Lower leg skin (tissue), 4 donors: ENCODE results near the gene WWOX. TPM values are rescaled to one million over a fixed set of nuclear protein-coding genes. Genes with fewer than 3 reads are reported as not detected.
A peak's percentile ranks its signal among the peaks of the same experiment; 100 is the strongest.

Experiments
- DNase-seq, 2 donors: peaks; one replicate each; pipeline ENCODE4 v3.0.0-alpha.2; 2019; ENCODE audit warnings: low spot score in 2 of 2
- H3K4me3 ChIP-seq: fragments of 200-600 bp; sonication (generic); 2 replicates; pipeline ENCODE4 v1.5.1; 2017; ENCODE audit warnings: mild to moderate bottlenecking, low read depth; ENCODE audit not compliant: poor library complexity, severe bottlenecking
- CTCF ChIP-seq, 3 donors: fragments of 450-650 bp; IDR thresholded peaks; one replicate each; pipeline ENCODE4 v1.5.1; 2016; ENCODE audit warnings: antibody characterized with exemption in 3 of 3, mild to moderate bottlenecking in 3 of 3, moderate library complexity in 2 of 3
- POLR2A ChIP-seq, 2 donors: fragments of 450-650 bp; IDR thresholded peaks; one replicate each; pipeline ENCODE4 v1.6.1; 2016 to 2017; ENCODE audit warnings: antibody characterized with exemption in 2 of 2, mild to moderate bottlenecking in 1 of 2, moderate library complexity in 1 of 2
- WGBS, 2 donors: methylation state at CpG; one replicate each; pipeline ENCODE4 v1.1.5; 2018; 5-methylcytosine and 5-hydroxymethylcytosine counted together
- intact Hi-C: fragments of 100-400 bp; cut with DNase I; formaldehyde crosslinking; loops from one replicate; pipeline ENCODE4 v1.15.0; 2023; ENCODE audit warnings: low total_unique reads
- total RNA-seq, 4 donors: library from RNA; depleted of rRNA; stranded (reverse); fragments of >200 nt; gene quantifications; one replicate each; pipeline ENCODE4 v1.1.0, GENCODE V29; 2016

The WWOX gene
- total RNA-seq, 4 donors from 2014 or later, result 21.0 to 82.7 (median 36.1) TPM

GRCh38 chr16:78292086-78292843, 192.8 kb downstream of the WWOX start:
- TF ChIP-seq POLR2A (IDR thresholded peaks at IDR 0.05), result no peak
- no peak for TF ChIP-seq CTCF (IDR thresholded peaks at IDR 0.05)
- DNase-seq, result no peak
- intact Hi-C loops, result no loop called here
- H3K4me3 ChIP-seq, result no peak overlapping the region
- WGBS, 2 donors, result 24 to 29% methylated on average over 4 of the region's 4 CpGs

DNA sequence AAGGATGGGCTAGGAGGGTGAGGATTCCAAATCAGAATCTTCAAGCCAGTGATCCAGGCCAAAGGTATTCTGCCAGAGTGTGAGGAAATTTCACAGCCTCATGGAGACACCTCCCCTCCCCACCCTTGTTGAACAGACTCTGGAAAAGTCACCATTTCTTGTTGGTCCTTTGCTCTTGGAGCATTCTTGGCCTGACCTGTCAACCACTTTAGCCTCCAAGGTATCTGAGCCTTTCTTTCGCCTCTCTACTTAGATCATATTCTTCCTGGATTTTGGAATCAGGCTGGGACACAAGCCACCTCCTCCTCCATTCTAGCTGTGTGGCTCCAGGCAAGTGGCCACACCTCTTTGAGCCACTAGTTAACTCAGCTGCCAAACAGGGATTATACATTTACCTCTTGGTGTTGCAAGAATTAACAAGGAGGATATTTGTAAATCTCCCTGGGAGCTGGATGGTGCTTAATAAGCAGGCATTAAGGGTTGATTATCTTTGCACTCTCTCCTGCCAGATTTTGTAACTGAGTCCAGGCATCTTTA, 193.5 kb downstream of the WWOX start:
- intact Hi-C loops, result no loop called here
- no peak overlapping the region for H3K4me3 ChIP-seq
- 35 to 48% methylated on average over 1 of the region's 1 CpG for WGBS, 2 donors
- no peak for TF ChIP-seq POLR2A (IDR thresholded peaks at IDR 0.05)
- DNase-seq, result peak in 1 of 2 donors; percentile 38

DNA sequence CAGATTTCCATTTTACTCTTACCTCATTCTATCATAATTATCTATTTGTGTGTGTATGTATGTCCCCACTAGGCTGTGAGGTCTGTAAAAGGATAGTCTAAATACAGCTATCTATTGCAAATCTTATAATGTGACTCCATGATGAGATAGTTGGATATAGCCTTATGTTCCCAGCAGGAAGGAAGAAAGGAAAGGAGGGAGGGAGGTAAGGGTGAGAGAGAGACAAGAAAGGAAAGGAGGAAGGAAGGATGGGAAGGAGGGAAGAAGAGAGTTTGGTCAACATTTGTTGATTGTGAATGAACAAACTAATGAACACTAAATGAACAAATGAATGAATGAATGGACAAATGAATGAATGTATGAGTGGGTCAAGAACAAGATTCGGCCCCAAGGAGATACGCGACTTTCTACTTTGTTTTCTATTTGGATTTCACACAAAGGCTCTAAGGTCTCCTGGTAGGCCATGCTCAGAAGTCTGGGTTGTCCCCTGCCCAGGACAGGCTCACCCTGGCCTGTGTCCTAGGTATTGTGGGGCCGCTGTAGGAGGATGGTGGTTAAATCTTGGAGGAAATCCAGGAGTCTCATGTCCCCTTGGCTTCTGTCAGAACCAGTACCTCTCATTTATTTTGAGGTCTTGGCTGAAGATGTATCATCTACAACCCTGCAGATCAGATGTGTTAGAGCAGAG, 195.2 kb downstream of the WWOX start:
- TF ChIP-seq CTCF (IDR thresholded peaks at IDR 0.05) (no peak), POLR2A (IDR thresholded peaks at IDR 0.05) (no peak)
- 90 to 98% methylated on average over 4 of the region's 4 CpGs for WGBS, 2 donors
- DNase-seq, result no peak
- no peak overlapping the region for H3K4me3 ChIP-seq
- intact Hi-C loops, result no loop called here

DNA sequence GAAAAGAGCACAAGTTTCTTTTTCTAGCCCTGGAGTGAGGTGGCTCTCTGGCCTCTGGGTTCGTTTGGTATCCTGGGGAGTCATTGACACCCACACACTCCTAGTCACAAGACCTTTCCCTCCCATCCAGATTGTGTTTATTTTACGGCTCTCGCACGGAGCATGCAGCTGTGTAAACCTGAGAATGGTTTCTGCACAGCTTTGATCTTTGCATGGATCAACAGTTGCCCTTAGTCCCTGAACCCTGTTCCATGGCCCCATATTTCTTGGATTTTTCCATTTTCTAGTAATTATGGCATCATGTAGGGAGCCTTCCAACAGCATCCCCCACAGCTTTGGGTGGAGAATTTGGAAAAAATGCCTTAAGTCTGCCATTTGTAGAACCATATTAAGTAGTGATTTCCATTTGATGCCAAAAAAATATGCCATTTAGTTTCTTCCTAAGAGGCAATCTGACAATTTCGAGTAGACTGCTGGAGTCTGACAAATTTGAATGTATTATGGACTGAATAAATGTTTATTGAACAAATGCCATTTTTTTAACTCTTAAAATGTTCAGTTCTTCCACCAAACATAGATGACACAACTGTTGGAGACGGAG, 197.7 kb downstream of the WWOX start:
- WGBS, 2 donors, result 72 to 78% methylated on average over 6 of the region's 6 CpGs
- H3K4me3 ChIP-seq, result no peak overlapping the region
- TF ChIP-seq CTCF (IDR thresholded peaks at IDR 0.05), result no peak
- TF ChIP-seq POLR2A (IDR thresholded peaks at IDR 0.05), result no peak
- intact Hi-C loops, result no loop called here
- DNase-seq, result no peak

GRCh38 chr16:78298986-78299385, 199.5 kb downstream of the WWOX start:
- no peak for DNase-seq
- WGBS, 2 donors, result 74 to 79% methylated on average over 6 of the region's 6 CpGs
- H3K4me3 ChIP-seq, result no peak overlapping the region
- intact Hi-C loops, result no loop called here
- TF ChIP-seq POLR2A (IDR thresholded peaks at IDR 0.05), result no peak
- TF ChIP-seq CTCF (IDR thresholded peaks at IDR 0.05), result no peak

DNA sequence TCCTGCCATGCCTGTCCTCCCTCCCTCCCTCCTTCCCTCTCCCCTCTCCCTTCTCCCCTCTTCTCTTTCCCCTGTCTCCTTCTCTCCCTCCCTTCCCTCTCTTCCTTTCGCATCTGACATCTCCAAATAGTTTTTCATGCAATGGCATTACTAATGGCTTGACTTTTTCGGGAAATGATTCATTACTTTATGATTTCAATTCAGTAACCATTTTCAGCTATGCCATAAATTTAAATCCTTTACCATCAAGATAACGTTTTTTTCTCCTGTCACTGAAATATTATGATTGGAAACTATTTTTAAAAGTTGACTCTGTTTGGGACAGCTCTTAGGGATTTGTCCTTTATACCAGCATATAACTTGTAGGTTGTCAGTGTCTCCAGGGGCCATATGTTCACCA, 201.0 kb downstream of the WWOX start:
- 72% methylated on average over 3 of the region's 3 CpGs for WGBS, 2 donors

More for the DNA sequence above, 201.0 kb downstream of the WWOX start:
- no peak overlapping the region for H3K4me3 ChIP-seq
- DNase-seq, result no peak
- TF ChIP-seq CTCF (IDR thresholded peaks at IDR 0.05) (no peak), POLR2A (IDR thresholded peaks at IDR 0.05) (no peak)
- intact Hi-C loops, result no loop called here
